HepG2 (cell line): ENCODE results near the gene GNA12. TPM values are rescaled to one million over a fixed set of nuclear protein-coding genes. Genes with fewer than 3 reads are reported as not detected.

Source experiments
- CEBPB ChIP-seq: IDR thresholded peaks from 2 replicates; pipeline ENCODE4 v1.6.1; 2011; ENCODE audit warnings: low read depth, low read length, improper control_type of control experiment, borderline replicate concordance
- GATAD1 ChIP-seq: IDR thresholded peaks from 2 replicates; pipeline ENCODE4 v1.6.1; 2016; ENCODE audit warnings: missing genetic modification reagents, missing compliant biosample characterization
- GLMP ChIP-seq: sonication (generic); formaldehyde crosslinking; IDR thresholded peaks from 2 replicates; pipeline ENCODE4 v1.9.0; 2021; ENCODE audit warnings: missing genetic modification reagents, mild to moderate bottlenecking, borderline replicate concordance
- HOXA3 ChIP-seq: sonication (generic); formaldehyde crosslinking; IDR thresholded peaks from 2 replicates; pipeline ENCODE4 v1.5.0; 2020; ENCODE audit warnings: missing genetic modification reagents
- KIAA2018 ChIP-seq: sonication (generic); formaldehyde crosslinking; IDR thresholded peaks from 2 replicates; pipeline ENCODE4 v1.5.0; 2020; ENCODE audit warnings: mild to moderate bottlenecking, missing genetic modification reagents, borderline replicate concordance
- RARG ChIP-seq: sonication (generic); formaldehyde crosslinking; IDR thresholded peaks from 2 replicates; pipeline ENCODE4 v1.4.0; 2020; ENCODE audit warnings: low read depth, mild to moderate bottlenecking, missing genetic modification reagents
- SNAPC2 ChIP-seq: sonication (generic); formaldehyde crosslinking; IDR thresholded peaks from 2 replicates; pipeline ENCODE4 v1.8.1; 2022; ENCODE audit warnings: mild to moderate bottlenecking, missing genetic modification reagents
- SP5 ChIP-seq: IDR thresholded peaks from 2 replicates; pipeline ENCODE4 v1.6.1; 2016; ENCODE audit warnings: low read depth, borderline replicate concordance
- TCF7 ChIP-seq: sonication (generic); IDR thresholded peaks from 2 replicates; pipeline ENCODE4 v1.6.1; 2016; ENCODE audit warnings: antibody characterized with exemption, low read depth
- TOE1 ChIP-seq: sonication (generic); formaldehyde crosslinking; IDR thresholded peaks from 2 replicates; pipeline ENCODE4 v1.4.0; 2020; ENCODE audit warnings: mild to moderate bottlenecking, missing genetic modification reagents
- ZNF383 ChIP-seq: sonication (generic); formaldehyde crosslinking; IDR thresholded peaks from 2 replicates; pipeline ENCODE4 v1.4.0; 2020; ENCODE audit warnings: missing genetic modification reagents, mild to moderate bottlenecking, borderline replicate concordance
- ZNF570 ChIP-seq: sonication (generic); formaldehyde crosslinking; IDR thresholded peaks from 2 replicates; pipeline ENCODE4 v1.4.0; 2020; ENCODE audit warnings: mild to moderate bottlenecking, missing genetic modification reagents, borderline replicate concordance
- ZNF768 ChIP-seq: sonication (generic); formaldehyde crosslinking; IDR thresholded peaks from 2 replicates; pipeline ENCODE4 v1.4.0; 2020; ENCODE audit warnings: missing genetic modification reagents
- ZNF776 ChIP-seq: sonication (generic); formaldehyde crosslinking; IDR thresholded peaks from 2 replicates; pipeline ENCODE4 v1.4.0; 2020; ENCODE audit warnings: mild to moderate bottlenecking, missing genetic modification reagents
- polyA plus RNA-seq, 8 experiments: library from polyadenylated mRNA; depleted of rRNA in 3 of 8; stranded (reverse) in 7 of 8; unstranded in 1 of 8; fragments of >200 nt; fragmentation: Illumina TruSeq in 4 of 8; extraction: Trizol in 4 of 8; gene quantifications; 2 replicates each; pipeline versions ENCODE4 v1.2.1 to v1.2.3, GENCODE V29; 2011 to 2016; ENCODE audit warnings: low read depth in 4 of 8, missing spikeins in 1 of 8, mixed read lengths in 1 of 8; ENCODE audit not compliant: insufficient read depth in 1 of 8
- total RNA-seq, 5 experiments: library from RNA; depleted of rRNA; stranded (reverse); fragments of >200 nt; fragmentation: Illumina TruSeq; extraction: Trizol; gene quantifications; 2 replicates each; pipeline ENCODE4 v1.2.3, GENCODE V29; 2016; ENCODE audit warnings: low read depth in 1 of 5
- TF ChIP-seq, protein P1 (sequence below): sonication (generic); formaldehyde crosslinking; IDR thresholded peaks from 2 replicates; pipeline ENCODE4 v1.5.0; 2020; ENCODE audit warnings: missing genetic modification reagents
- TF ChIP-seq, protein P2 (sequence below): sonication (generic); formaldehyde crosslinking; IDR thresholded peaks from 2 replicates; pipeline ENCODE4 v1.5.0; 2020; ENCODE audit warnings: missing genetic modification reagents
- TF ChIP-seq, protein P3 (sequence below): IDR thresholded peaks from 2 replicates; pipeline ENCODE4 v1.6.1; 2012; ENCODE audit warnings: low read depth, low read length, improper control_type of control experiment

The GNA12 gene
- total and polyA plus RNA-seq, 2 of the 13 experiments (the other 11 are each of a cell fraction or from before 2014, with no cell fraction given) = 16.2 to 50.9 TPM

GRCh38 chr7:2811476-2812113, 32.5 kb downstream of the GNA12 start (continued):
- TF ChIP-seq ZNF570 (CRISPR knock-in tag) (no peak), TCF7 (no peak), TOE1 (CRISPR knock-in tag) (no peak), HOXA3 (CRISPR knock-in tag) (0 out of 2 replicates have a peak, but pooled peaks have one; percentile 31), CEBPB (peak; percentile 95), ZNF768 (CRISPR knock-in tag) (0 out of 2 replicates have a peak, but pooled peaks have one; percentile 24), SNAPC2 (CRISPR knock-in tag) (no peak), ZNF776 (CRISPR knock-in tag) (no peak), RARG (CRISPR knock-in tag) (no peak), GATAD1 (CRISPR knock-in tag) (no peak), ZNF383 (CRISPR knock-in tag) (no peak), GLMP (CRISPR knock-in tag) (no peak), SP5 (CRISPR knock-in tag) (no peak), KIAA2018 (CRISPR knock-in tag) (no peak)
- TF ChIP-seq, protein P1, sequence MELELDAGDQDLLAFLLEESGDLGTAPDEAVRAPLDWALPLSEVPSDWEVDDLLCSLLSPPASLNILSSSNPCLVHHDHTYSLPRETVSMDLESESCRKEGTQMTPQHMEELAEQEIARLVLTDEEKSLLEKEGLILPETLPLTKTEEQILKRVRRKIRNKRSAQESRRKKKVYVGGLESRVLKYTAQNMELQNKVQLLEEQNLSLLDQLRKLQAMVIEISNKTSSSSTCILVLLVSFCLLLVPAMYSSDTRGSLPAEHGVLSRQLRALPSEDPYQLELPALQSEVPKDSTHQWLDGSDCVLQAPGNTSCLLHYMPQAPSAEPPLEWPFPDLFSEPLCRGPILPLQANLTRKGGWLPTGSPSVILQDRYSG (CRISPR knock-in tag) = no peak
- TF ChIP-seq, protein P2, sequence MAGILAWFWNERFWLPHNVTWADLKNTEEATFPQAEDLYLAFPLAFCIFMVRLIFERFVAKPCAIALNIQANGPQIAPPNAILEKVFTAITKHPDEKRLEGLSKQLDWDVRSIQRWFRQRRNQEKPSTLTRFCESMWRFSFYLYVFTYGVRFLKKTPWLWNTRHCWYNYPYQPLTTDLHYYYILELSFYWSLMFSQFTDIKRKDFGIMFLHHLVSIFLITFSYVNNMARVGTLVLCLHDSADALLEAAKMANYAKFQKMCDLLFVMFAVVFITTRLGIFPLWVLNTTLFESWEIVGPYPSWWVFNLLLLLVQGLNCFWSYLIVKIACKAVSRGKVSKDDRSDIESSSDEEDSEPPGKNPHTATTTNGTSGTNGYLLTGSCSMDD (CRISPR knock-in tag) = no peak
- TF ChIP-seq, protein P3, sequence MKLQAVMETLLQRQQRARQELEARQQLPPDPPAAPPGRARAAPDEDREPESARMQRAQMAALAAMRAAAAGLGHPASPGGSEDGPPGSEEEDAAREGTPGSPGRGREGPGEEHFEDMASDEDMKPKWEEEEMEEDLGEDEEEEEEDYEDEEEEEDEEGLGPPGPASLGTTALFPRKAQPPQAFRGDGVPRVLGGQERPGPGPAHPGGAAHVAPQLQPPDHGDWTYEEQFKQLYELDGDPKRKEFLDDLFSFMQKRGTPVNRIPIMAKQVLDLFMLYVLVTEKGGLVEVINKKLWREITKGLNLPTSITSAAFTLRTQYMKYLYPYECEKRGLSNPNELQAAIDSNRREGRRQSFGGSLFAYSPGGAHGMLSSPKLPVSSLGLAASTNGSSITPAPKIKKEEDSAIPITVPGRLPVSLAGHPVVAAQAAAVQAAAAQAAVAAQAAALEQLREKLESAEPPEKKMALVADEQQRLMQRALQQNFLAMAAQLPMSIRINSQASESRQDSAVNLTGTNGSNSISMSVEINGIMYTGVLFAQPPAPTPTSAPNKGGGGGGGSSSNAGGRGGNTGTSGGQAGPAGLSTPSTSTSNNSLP = no peak
